HG03175 (cell line): ENCODE data around the gene ATXN7L3.

Source experiments
- ATAC-seq: cut with Tn5 transposase; IDR thresholded peaks from one replicate; pipeline ENCODE4 v1.9.1; 2021; ENCODE audit warnings: mild to moderate bottlenecking, moderate library complexity; ENCODE audit not compliant: unreplicated experiment

The ATXN7L3 gene

DNA sequence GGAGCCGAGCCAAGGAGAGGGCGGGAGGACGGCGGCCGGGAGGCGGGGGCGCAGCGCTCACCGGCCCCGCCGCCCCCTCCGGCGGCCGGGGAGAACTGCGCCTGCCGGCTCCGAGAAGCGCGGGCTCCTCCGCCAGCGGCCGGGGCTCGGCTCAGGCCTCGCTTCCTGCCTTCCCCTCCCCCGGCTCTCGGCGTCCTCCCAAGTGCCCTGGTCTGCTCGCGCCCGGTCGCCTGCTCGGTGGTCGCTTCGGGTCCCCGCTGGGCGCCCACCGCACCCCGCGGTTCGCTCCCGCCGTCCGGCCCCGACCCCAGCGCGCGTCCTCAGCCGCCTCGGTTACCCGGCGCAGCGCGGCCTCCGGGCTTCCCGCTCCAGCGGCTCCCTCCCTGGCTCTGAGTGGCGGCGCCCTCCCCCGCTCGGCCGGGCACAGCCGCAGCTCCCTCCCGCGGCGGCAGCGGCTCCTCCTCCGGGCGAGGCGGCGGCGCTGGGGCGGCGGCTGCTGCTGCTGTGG is 19.5 kb upstream of the ATXN7L3 start:
- peak; percentile 48 for ATAC-seq

DNA sequence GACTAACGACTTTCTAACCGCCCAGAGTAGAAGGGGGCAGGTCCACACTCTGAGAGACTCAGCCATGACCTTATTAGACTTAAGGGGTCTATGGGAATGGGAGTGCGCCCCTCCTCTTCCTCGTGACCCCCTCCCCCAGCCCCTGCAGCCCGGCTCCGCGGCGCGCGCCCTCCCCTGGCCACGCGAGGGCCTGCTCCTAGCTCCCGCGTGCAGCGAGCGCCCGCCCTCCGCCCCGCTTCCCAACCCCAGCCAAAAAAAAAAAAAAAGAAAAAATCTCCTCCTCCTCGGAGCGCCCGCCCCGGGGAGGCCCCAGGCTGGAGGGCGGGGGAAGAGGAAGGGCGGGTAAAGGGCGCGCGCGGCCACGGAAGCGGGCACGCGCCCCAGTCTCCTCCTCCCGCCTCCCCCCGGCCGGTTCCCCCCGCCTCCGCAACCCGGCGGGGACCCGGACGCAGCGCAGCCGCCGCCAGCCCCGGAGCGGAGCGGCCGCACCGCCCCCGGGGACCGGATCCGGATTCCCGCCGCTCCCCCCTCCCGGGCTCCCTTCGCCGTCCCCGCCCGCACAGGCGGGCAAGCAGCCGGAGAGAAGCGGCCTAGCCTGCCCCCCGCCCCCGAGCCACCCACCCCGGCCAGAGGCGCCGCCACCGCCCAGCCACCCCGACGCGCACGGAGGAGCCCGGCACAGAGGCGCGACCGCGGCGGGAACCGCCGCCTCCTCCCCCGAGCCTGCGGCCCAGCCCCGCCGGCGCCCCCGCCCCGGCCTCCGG is 18.8 kb upstream of the ATXN7L3 start:
- ATAC-seq = peak; percentile 35

DNA sequence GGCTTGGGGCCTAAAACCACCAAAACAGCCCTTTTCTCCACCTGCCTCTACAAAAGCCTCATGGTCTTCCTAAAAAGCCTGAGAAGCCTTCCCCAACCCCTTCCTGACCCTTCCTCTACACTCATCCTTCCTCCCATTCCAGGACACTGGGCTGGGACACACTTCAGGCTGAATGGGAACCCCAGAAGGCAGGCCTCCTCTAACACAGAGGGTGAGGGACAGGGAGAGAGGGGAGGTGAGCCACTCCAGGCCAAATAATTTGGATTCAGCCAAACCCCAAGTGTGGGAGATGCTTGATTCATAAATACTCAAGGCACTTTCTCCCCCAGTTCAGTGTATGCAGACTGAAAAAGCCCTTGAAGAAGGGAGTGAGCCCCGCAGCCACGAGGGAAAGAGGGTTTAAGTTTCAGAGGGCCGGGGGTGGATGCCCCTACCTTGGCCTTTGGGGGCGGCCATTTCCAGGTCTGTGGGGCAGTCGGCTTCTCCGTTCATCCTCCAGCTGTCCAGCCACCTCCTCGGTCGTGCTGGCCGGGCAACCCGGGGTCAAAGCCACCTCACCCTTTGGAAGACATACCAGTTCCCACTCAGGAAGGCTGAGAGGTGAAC is 18.2 kb upstream of the ATXN7L3 start:
- no peak for ATAC-seq

DNA sequence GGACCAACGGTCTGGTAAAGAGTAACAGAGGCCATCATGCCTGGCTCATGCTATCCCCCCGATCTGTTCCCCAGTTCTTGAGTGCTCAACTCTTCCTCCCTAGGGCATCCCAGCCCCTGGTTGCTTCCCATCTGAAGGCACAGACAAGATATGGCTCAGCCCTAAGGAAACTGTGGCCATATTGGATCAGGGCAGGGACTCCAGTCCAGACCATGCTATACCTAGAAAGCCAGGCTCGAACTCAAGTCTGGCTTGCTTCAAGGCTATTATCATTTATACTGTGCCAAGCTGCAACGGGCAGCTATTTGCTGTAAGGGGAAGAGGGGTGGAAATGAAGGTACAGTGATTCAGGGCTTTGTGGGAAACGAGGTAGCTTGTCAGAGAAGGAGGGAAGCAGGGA is 17.0 kb upstream of the ATXN7L3 start:
- ATAC-seq = no peak

DNA sequence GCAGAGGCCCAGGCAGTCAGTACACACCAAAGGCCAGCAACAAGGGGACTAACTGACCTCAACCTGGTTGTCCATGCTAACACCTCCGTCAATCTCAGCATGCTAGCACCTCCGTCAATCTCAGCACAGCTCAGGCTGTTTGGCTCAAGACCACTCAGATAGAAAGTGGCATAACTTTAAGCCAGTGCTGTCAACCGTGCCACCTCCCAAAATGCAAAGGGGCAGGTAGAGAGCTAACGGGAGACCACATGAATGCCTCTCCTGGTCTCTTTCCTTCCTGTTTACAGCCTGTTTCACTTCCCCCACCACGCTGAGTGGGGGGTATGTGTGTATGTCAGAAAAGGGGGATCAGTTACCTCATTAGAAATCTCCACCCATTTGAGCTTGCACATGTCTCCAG is 16.5 kb upstream of the ATXN7L3 start:
- no peak for ATAC-seq

DNA sequence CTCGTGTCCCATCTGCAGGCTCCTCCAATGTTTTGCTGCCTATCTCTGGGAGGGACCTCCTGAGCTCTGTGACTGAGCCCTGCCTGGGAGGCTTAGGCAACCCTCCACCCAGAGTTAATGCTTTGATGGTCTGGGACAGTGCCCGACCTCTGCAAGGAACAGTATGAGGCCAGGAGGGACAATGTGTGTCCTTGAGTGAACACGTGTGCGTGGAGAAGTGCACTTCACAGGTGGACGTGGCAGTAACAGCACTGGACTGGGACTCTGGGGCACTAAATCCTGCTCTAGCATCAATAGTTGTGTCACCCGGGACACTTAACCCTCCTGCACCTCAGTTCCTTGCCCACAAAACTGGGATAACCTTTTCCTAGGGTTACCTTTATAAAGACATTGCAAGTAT is 15.2 kb upstream of the ATXN7L3 start:
- ATAC-seq = no peak

DNA sequence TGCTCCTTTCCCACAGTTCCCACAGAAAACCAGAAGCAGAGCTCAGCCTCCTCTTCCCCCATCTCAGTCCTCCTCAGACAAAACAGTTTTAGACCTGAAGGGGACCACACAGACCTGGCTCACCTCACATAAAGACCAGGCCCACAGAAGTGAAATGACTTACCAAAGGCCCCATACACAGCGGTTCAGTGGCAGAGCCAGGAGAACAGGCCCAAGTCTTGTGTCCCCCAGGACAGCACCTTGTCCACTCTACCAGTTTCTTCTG is 14.5 kb upstream of the ATXN7L3 start:
- no peak for ATAC-seq

DNA sequence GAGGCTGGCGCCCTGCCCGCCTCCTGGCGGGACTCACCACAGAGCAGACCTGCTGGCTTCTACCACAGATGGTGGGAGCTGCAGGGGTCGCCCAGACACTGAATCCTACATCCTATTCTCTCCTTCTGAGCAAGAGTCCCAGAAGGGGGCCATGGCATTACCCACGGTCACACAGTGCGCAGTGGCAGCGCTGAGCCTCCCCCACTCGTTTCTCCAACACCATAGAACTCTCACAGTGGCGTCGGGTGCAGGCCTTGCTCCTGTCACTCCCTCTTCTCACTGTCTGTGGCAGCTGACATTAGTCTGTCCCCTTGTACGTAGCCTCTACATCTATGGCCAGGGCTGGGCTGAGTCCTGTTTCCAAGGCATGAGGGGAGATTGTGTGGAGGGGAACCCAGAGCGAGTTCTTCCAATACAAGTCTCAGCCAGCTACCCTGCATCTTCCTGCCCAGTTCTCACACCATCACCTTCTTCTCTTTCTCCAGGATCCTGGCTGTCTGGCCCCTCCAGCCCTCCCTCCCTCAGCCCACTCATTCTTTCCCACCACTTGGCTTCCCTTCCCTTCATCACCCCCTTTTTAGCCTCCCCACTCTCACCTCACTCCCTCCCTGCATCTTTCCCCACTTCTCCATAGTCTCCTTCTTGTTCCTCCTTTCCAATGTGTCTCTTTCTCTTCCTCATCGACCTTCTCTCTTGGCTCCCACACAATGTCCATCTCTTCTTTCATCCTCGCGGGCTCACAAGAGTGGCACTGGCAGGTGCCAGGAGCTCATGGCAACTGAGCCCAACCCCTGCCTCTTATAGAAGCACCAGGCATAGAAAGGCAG is 13.9 kb upstream of the ATXN7L3 start:
- no peak for ATAC-seq

DNA sequence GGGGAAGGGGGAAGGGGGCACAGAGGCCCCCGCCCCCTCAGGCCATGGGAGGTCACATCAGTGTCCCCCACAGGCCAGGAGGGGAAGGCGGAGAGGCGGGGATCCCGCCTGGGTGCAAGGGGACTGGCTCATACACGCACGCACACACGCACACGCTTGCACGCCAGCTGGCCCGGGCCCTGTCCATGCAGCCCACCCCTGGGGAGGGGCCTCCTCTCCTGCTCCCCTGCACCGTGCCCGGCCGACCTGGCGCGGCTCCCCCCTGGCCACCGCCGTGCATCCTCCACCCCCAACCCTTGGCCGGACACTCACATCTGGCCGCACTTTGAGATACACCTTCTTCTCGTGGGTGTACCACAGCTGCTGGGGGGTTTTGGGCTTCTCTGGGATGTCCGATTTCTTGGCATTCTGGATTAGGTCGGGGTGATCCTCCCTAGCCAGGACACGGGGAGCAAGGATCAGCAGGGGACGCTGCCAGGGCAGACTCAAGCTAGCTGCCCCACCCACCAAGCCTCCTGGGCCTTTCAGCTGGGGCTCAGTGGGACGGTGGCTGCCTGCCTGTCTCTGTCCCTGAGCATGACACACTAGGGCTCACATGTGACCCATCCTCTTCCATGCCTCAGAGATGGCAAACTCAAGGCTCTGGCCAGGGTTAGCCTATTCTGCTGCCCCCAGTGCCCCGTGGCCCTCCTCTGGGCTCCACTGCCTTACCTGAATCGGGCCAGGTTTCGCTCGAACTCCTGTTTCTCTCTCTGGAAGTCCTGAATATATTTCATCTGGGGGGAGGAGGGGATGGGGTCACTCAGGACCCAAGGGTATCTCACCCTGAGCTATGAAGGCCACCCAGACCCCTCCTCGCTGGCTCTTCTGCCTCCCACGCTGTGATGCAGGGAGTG is 13.1 kb upstream of the ATXN7L3 start:
- no peak for ATAC-seq

DNA sequence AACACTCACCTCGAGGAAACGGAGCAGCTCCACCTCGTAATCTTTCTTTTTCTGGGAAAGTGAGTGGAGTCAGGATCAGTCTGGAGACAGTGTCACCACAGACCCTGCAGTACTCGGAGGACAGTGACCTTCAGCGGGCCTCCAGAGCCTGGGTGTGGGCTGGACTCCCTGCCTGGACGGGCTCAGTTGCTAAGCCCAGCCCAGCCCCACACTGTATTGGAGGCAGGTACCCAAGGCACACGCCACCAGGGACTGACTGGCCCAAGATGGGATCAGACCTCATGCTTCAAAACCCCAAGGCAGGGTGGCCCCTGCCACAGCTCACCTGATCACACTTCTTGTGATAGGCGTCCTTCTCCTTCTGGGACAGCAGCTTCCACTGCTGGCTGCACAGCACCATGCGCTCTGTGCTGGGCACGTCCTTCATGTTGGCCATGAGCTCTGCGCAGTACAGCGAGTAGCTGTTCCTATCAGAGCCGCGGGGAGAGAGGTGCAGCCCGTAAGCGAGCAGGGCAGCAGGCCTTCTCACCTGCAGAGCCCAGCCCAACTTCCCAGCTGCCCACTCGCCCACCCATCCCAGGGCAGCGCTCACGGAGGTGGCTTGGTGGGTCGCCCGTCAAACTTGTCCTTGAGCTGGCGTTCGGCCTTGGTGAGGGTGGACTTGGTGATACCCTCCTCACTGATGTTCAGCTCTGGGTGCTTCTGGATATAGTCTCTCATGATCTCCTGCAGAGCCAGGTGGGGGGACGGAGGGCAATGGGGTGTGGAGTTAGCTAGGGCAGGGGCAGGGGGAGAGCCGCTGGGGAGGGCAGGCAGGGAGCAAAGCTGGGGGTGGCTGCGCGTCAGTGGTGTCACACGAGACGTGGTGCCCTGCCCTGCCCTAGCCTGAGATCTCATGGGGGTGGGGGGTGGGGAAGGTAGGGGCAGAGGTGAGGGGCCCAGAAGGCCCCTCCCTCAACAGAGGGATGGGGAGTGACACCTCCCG is 11.9 kb upstream of the ATXN7L3 start:
- no peak for ATAC-seq

DNA sequence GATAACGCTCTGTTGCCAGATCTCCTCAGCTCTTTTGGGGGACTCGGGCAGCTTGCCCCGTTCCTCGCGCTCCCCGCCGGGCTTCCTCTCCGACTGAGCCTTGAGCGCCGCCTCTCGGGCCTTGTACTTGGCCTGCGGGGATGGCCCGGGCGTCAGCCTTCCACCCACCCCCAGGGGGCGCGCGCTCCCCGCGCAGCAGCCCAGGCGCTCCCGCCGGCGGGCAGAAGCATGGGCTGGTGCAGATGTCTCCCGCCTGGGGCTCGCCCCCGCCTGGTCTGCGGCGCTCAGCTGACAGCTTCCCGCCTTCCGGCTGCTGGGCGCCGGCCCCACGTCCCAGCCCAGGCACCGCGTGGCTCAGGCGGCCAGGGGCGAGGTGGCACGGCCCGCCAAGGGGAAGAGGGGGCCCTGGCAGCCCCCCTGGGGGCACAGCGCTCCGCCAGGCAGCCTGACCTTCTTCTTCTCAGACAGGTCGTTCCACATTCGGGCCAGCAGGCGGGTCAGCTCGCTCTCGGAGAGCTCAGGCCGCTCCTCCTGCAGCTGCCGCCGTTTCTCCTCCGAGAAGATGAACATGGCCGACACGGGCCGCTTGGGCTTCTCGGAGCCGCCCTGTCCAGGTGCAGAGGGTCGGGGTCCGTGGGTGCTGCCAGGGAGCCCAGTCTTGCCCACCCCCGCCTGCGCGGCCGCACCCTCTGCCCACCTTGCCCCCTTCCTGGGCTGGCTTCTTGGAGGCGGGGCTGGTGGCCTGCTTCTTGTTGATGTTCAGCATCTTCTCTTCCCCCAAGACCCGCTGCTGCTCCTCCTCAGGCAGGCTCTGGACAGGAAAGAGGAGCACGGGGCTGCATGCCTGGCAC is 10.9 kb upstream of the ATXN7L3 start:
- ATAC-seq = peak; percentile 89

DNA sequence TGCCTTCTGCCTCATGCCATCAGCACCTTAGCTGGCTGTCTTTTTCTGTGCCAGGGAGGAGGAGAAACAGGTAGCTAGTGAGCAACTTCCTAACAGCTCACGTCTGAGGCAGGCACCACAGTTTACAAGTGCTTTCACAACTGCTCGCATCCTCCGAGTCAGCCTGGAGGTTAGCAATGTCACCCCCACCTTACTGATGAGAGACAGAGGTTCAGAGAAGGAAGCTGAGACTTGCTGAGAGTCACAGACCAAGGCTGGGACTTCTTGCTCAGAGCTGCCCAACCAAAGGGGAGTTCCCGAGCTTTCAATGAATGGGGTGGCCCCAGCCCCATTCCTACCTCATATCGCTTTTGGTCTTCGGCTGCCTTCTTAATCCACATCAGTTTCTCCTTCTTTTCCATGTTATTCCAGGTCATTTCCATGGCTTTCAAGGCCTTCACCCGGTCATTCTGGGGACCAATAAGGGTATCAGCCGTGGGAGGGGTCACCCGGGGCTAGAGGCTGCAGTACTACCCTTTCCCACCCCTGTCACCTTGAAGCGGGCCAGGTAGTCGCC is 10.2 kb upstream of the ATXN7L3 start:
- no peak for ATAC-seq

DNA sequence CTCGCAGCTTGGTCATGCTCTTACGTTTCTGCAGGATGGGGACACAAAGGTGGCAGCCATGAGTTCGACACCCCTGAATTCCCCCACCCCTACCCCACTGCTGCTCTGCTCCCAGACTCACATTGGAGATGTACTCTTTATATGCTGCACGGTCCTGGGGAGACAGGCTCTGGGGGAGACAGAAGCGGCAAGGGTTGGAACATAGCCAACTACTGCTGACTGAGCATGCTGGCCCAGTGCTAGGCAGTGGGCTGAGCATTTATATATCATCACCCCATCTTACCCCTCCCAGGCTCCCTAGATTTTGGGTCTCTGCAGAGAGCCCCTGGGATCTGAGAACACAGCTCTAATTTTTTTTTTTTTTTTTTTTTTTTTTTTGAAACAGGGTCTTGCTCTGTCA is 8.1 kb upstream of the ATXN7L3 start:
- ATAC-seq = no peak

DNA sequence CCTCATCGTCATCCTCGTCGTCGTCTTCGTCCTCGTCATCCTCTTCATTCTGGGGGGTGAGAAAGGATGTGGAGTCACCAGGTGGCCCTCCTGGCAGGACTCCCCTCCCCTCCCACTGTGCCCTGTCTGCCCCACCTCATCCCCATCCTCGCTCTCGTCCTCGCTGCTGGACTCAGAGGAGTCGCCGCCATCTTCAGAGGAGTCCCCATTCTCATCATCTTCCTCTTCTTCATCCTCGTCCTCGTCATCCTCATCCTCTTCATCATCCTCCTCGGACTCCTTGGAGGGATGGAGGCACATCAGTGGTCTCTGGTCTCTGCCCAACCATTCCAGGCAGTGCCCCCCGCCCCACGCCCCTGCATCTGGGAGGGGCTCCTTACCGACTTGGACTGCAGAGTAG is 7.6 kb upstream of the ATXN7L3 start:
- no peak for ATAC-seq

DNA sequence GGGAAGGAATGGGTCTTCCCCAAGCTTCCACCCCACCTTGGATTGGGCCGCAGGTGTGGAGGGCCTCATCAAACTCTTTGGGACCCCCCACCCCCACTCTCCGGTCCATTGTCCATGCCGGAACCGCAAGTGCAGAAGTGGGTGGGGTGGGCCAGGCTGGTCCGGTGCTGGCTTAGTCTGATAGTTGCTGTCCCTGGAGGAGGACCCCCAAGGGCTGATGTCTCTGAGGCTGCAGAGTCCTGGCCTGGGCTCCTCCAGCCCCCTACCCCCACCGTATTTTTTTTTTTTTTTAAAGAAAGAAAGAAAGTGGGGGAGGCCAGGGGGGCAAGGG is 7.1 kb upstream of the ATXN7L3 start:
- ATAC-seq = no peak

DNA sequence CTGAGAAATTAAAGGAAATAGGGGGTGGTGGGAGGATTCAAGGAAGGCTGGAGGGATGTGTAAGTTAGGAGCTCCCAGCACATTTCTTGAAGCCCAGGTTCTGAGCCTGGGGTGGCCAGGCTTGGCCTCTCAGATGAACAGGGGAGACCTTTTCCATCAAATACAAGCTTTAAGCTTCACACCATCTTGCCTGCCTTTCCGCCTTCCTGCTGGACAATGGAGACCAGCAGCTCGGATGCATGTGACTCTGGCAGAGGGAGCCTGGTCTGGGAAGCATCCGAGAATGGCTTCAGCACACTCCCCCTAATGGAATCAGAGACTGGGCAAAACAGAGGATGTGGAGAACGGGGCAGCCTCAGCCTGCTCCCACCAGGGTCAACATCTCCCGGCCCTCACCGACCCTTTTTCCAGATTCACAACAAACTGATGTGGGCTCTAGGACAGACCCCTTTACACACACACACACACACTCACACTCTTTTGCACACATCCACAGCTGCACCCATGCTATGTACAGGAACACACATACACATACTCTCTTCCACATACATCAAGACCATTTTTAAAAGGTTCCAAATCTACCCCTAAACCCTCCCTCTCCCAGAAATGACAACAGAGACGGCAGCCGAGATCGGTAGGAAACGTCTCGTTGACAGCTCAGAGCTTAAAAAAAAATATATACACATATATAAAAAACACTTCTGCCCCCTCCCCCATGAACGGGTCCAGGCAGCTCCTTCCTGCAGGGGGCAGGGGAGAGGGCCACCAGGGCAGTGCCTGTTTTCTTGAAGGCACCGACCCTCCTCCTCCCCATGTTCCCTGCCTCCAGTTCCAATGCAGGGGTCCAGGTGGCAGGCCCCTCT is 6.5 kb upstream of the ATXN7L3 start:
- no peak for ATAC-seq

DNA sequence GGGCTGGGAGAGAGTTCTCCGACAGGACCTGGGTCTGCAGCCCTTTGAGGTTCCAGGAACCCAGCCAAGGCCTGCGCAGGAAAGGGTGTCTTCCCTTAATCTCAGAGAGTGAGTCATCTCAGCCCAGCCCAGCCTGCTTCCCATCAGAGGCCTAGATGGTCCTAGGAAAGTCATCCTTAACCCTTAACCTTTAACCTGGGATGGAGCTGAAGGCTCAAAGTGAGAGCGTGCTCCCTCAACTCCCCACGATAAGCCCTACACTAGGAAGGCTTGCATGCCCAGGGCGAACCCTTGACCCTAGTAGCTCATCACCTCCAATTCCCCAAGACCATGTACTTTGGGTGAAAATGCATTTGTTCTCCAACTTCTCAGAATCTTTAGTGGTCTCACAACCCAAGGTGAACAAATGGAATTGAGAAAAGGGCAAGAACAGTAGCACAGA is 4.8 kb upstream of the ATXN7L3 start:
- no peak for ATAC-seq
